Measurements from ENCODE around the gene PALM2AKAP2. TPM values are rescaled to one million over a fixed set of nuclear protein-coding genes. Genes with fewer than 3 reads are reported as not detected.

The PALM2AKAP2 gene
- total RNA-seq, 1 donor = under 0.01 TPM

- no peak for DNase-seq (ENCODE audit: low read depth in 2 of 3, low spot score in 2 of 3)
Measured at GRCh38 chr9:109771796-109772531, 8.0 kb upstream of the PALM2AKAP2 start.

- no peak for DNase-seq (ENCODE audit: low read depth in 2 of 3, low spot score in 2 of 3)
Measured at GRCh38 chr9:109775516-109775915, 4.5 kb upstream of the PALM2AKAP2 start.

- DNase-seq (ENCODE audit: low read depth in 2 of 3, low spot score in 2 of 3) = no peak
Measured at GRCh38 chr9:109776391-109776790, 3.6 kb upstream of the PALM2AKAP2 start.

GRCh38 chr9:109780453-109781033, 545 bp downstream of the PALM2AKAP2 start:
- DNase-seq (ENCODE audit: low read depth in 2 of 3, low spot score in 2 of 3) = no peak

GRCh38 chr9:109781086-109781485, 1.1 kb downstream of the PALM2AKAP2 start:
- no peak for DNase-seq (ENCODE audit: low read depth in 2 of 3, low spot score in 2 of 3)

GRCh38 chr9:109781541-109782197, 1.7 kb downstream of the PALM2AKAP2 start:
- no peak for DNase-seq (ENCODE audit: low read depth in 2 of 3, low spot score in 2 of 3)

GRCh38 chr9:109787735-109788134, 7.7 kb downstream of the PALM2AKAP2 start:
- DNase-seq (ENCODE audit: low read depth in 2 of 3, low spot score in 2 of 3) = no peak

- no peak for DNase-seq (ENCODE audit: low read depth in 2 of 3, low spot score in 2 of 3)
Measured at GRCh38 chr9:109789556-109789955, 9.6 kb downstream of the PALM2AKAP2 start.

GRCh38 chr9:109789971-109790370, 10.0 kb downstream of the PALM2AKAP2 start:
- DNase-seq (ENCODE audit: low read depth in 2 of 3, low spot score in 2 of 3) = no peak

GRCh38 chr9:109791003-109791677, 11.1 kb downstream of the PALM2AKAP2 start:
- no peak for DNase-seq (ENCODE audit: low read depth in 2 of 3, low spot score in 2 of 3)

GRCh38 chr9:109791747-109792146, 11.7 kb downstream of the PALM2AKAP2 start:
- DNase-seq (ENCODE audit: low read depth in 2 of 3, low spot score in 2 of 3) = no peak

GRCh38 chr9:109792951-109793546, 13.1 kb downstream of the PALM2AKAP2 start:
- no peak for DNase-seq (ENCODE audit: low read depth in 2 of 3, low spot score in 2 of 3)

- no peak for DNase-seq (ENCODE audit: low read depth in 2 of 3, low spot score in 2 of 3)
Measured at GRCh38 chr9:109793921-109794320, 13.9 kb downstream of the PALM2AKAP2 start.

GRCh38 chr9:109794361-109795012, 14.5 kb downstream of the PALM2AKAP2 start:
- no peak for DNase-seq (ENCODE audit: low read depth in 2 of 3, low spot score in 2 of 3)

GRCh38 chr9:109795613-109796012, 15.6 kb downstream of the PALM2AKAP2 start:
- DNase-seq (ENCODE audit: low read depth in 2 of 3, low spot score in 2 of 3) = no peak

GRCh38 chr9:109796078-109796477, 16.1 kb downstream of the PALM2AKAP2 start:
- no peak for DNase-seq (ENCODE audit: low read depth in 2 of 3, low spot score in 2 of 3)

- DNase-seq (ENCODE audit: low read depth in 2 of 3, low spot score in 2 of 3) = no peak
Measured at GRCh38 chr9:109797006-109797405, 17.0 kb downstream of the PALM2AKAP2 start.

- DNase-seq (ENCODE audit: low read depth in 2 of 3, low spot score in 2 of 3) = no peak
Measured at GRCh38 chr9:109797509-109797908, 17.5 kb downstream of the PALM2AKAP2 start.

- no peak for DNase-seq (ENCODE audit: low read depth in 2 of 3, low spot score in 2 of 3)
Measured at GRCh38 chr9:109799141-109799540, 19.1 kb downstream of the PALM2AKAP2 start.

- no peak for DNase-seq (ENCODE audit: low read depth in 2 of 3, low spot score in 2 of 3)
Measured at GRCh38 chr9:109799792-109800191, 19.8 kb downstream of the PALM2AKAP2 start.
